Upper lobe of right lung (tissue), 1 donor: ENCODE results near the gene COL16A1. TPM values are rescaled to one million over a fixed set of nuclear protein-coding genes. Genes with fewer than 3 reads are reported as not detected.
A peak's percentile ranks its signal among the peaks of the same experiment; 100 is the strongest.

ENCODE experiments used
- ATAC-seq: fragments of 200-7000 bp; cut with Tn5 transposase; one replicate; pipeline ENCODE4 v1.9.1; 2020; ENCODE audit warnings: mild to moderate bottlenecking, moderate library complexity
- DNase-seq: peaks from one replicate; pipeline ENCODE4 v3.0.0-alpha.2; 2020
- H3K27ac ChIP-seq: fragments of 200-600 bp; one replicate; pipeline ENCODE4 v1.8.0; 2022
- H3K27me3 ChIP-seq: fragments of 200-600 bp; one replicate; pipeline ENCODE4 v1.8.0; 2022; ENCODE audit warnings: mild to moderate bottlenecking
- H3K36me3 ChIP-seq: fragments of 200-600 bp; one replicate; pipeline ENCODE4 v1.8.0; 2022
- H3K4me1 ChIP-seq: fragments of 200-600 bp; one replicate; pipeline ENCODE4 v1.8.0; 2022
- H3K4me3 ChIP-seq: fragments of 200-600 bp; one replicate; pipeline ENCODE4 v1.8.0; 2022; ENCODE audit warnings: mild to moderate bottlenecking
- H3K9me3 ChIP-seq: fragments of 200-600 bp; one replicate; pipeline ENCODE4 v1.8.0; 2022
- intact Hi-C: fragments of 100-400 bp; cut with DNase I; formaldehyde crosslinking; loops from one replicate; pipeline ENCODE4 v1.11.0; 2022
- long read RNA-seq: library from polyadenylated mRNA; unstranded; transcript quantifications from one replicate; pipeline ENCODE4 v2.0.0, GENCODE V29; 2021
- total RNA-seq: library from RNA; stranded (reverse); fragmentation: NEBNext Ultra II Directional; extraction: Animal tissue kit (Norgen Biotek cat#: 25700); gene quantifications from one replicate; pipeline ENCODE4 v1.2.1, GENCODE V29; 2021
- TF ChIP-seq, protein P1 (sequence below): fragments of 200-600 bp; IDR thresholded peaks from one replicate; pipeline ENCODE4 v1.8.0; 2022; ENCODE audit warnings: antibody characterized with exemption
- donor health status: DM: no; HTN: yes; CAD: no; lungs with severe emphysema.

The COL16A1 gene
- total RNA-seq: 28.9 TPM
- long read RNA-seq, full-length matches to known transcripts: 2 of 43 reads
- long read RNA-seq, partial matches to known transcripts: 22 of 43 reads
- long read RNA-seq, other reads (novel, unspliced or antisense): 19 of 43 reads

DNA sequence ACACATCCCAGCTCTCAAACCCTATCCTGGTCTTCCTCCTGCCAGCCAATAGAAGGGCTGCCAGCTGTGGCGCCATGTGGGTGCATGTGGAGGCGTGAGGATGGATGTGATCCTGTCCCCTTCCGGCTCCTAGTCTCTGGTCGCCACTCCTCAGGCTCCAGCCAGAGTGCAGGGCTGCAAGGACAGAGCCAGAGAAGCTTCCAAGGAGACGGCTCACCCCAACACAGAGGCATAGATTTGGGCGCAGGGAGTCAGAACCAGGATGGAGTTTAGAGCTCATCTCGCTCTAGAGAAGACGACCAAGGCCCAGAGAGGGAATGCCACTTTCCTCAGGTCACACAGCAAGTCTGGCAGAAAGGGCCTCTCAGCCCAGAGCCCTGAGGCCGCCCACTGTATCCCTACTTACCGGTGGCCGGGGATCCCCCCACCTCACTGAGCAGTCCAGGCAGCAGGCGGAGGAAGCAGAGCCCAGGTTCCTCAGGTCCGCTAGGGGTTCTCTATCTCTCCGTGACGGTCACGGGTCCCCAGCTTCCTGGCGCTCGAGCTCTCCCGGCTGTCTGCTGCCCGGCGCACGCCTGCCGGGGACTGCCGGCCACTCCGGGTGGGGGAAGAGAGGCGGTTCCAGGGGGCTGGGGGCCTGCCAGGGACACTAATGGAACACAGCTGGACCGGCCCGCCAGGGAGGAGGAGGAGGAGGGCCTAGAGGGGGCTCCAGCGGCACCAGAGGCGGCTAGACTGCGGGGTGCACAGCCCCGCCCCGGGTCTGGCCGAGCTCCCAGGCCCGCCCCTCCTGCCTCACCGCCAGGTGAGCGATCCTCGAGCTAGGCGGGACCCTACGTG, at the start of gene COL16A1:
Gene COL16A1, minus strand, starts transcription at position 587 of the 840 bp plus-strand sequence. CDS start 1,824 bp downstream, outside the sequence.
- TF ChIP-seq, protein P1, sequence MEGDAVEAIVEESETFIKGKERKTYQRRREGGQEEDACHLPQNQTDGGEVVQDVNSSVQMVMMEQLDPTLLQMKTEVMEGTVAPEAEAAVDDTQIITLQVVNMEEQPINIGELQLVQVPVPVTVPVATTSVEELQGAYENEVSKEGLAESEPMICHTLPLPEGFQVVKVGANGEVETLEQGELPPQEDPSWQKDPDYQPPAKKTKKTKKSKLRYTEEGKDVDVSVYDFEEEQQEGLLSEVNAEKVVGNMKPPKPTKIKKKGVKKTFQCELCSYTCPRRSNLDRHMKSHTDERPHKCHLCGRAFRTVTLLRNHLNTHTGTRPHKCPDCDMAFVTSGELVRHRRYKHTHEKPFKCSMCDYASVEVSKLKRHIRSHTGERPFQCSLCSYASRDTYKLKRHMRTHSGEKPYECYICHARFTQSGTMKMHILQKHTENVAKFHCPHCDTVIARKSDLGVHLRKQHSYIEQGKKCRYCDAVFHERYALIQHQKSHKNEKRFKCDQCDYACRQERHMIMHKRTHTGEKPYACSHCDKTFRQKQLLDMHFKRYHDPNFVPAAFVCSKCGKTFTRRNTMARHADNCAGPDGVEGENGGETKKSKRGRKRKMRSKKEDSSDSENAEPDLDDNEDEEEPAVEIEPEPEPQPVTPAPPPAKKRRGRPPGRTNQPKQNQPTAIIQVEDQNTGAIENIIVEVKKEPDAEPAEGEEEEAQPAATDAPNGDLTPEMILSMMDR: no peak
- DNase-seq (peak; percentile 77), ATAC-seq (peak; percentile 38)
- H3K9me3 ChIP-seq: no peaks in the 10 kb centered on the region
- peak within 1 kb of the TSS; percentile 44 for H3K4me3 ChIP-seq
- H3K36me3 ChIP-seq: no peaks in the 10 kb centered on the region
- peaks cover 34% of the 10 kb centered on the region for H3K4me1 ChIP-seq
- H3K27ac ChIP-seq: peak within 1 kb of the TSS; percentile 75
- intact Hi-C loops: no loop called here
- H3K27me3 ChIP-seq: peaks cover 11% of the 10 kb centered on the region

DNA sequence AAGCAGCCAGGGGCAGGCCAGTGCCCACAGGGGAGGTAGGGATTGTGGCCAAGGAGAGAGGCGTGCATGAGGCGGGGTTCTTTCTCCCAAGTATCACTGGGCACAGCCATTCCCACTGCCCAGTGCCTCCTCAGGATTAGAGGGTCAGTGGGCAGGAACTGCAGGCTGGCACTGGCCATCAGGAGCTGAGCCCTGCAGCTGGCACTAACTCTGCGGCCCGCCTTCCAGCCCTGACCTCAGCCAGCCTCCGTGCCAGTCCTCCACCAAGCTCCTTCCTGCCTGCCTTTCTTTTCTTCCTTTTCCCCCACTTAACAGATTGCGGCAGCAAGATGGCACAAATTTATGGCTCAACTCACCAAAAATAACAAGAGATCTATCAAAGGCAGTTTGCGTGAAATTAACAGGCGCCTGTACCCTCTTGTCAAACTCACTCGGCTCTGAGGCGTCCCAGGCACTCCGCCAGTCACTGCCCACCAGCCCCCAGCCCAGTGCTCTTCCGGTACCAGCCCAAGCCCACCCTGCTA, 49.2 kb upstream of the COL16A1 start:
- Histone ChIP-seq H3K36me3 (no peaks in the 10 kb centered on the region), H3K27me3 (peaks cover 6% of the 10 kb centered on the region), H3K9me3 (no peaks in the 10 kb centered on the region), H3K4me3 (no peak overlapping the region), H3K27ac (no peak overlapping the region), H3K4me1 (no peaks in the 10 kb centered on the region)
- no peak for DNase-seq
- intact Hi-C loops: no loop called here
- ATAC-seq: no peak
- TF ChIP-seq, protein P1: no peak

DNA sequence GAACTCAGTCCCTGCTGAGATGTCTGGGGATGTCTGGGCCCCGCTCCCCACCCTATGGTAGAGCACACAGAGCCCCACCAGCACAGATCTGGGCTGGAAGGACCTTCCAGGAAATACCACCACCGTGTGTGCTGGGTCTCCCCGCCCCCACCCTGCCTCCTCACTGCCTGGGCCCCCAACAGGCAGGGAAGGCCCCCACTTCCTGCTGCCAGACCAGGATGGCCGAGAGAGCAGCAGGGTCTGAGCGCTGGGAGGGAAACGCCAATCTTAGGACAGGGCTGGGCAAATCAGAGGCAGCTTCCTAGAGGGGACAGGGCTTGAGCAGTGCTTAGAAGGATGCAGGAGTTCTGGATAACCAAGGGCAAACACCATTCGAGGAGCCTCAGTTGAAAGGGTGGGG, 48.4 kb upstream of the COL16A1 start:
- no peak overlapping the region for H3K4me3 ChIP-seq
- H3K27ac ChIP-seq: no peak overlapping the region
- TF ChIP-seq, protein P1: no peak
- H3K36me3 ChIP-seq: no peaks in the 10 kb centered on the region
- DNase-seq: no peak
- intact Hi-C loops: no loop called here
- ATAC-seq: no peak
- H3K4me1 ChIP-seq: no peaks in the 10 kb centered on the region
- H3K9me3 ChIP-seq: no peaks in the 10 kb centered on the region
- peaks cover 6% of the 10 kb centered on the region for H3K27me3 ChIP-seq

DNA sequence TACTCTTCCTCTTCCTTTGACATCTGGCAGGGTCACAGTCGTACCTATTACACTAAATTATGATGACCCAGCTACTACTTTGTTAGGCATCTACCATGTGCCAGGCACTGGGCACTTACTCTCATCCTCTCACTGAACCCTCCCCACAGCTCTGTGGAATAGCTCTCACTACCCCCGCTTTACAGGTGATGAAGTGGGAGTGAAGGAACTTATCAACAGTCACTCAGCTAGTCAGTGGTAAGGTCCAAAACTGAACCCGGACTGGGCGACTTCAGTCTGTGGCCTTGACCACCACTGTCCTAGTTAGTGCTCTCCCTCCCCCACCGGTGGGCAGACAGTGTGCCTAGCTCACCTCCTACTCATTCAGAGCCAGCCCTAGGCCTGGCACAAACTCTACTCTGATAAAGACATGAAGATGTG, 48.0 kb upstream of the COL16A1 start:
- H3K9me3 ChIP-seq: no peaks in the 10 kb centered on the region
- TF ChIP-seq, protein P1: no peak
- H3K4me1 ChIP-seq: no peaks in the 10 kb centered on the region
- H3K36me3 ChIP-seq: no peaks in the 10 kb centered on the region
- H3K4me3 ChIP-seq: no peak overlapping the region
- DNase-seq (no peak), ATAC-seq (no peak)
- no peak overlapping the region for H3K27ac ChIP-seq
- intact Hi-C loops: no loop called here
- peaks cover 6% of the 10 kb centered on the region for H3K27me3 ChIP-seq

DNA sequence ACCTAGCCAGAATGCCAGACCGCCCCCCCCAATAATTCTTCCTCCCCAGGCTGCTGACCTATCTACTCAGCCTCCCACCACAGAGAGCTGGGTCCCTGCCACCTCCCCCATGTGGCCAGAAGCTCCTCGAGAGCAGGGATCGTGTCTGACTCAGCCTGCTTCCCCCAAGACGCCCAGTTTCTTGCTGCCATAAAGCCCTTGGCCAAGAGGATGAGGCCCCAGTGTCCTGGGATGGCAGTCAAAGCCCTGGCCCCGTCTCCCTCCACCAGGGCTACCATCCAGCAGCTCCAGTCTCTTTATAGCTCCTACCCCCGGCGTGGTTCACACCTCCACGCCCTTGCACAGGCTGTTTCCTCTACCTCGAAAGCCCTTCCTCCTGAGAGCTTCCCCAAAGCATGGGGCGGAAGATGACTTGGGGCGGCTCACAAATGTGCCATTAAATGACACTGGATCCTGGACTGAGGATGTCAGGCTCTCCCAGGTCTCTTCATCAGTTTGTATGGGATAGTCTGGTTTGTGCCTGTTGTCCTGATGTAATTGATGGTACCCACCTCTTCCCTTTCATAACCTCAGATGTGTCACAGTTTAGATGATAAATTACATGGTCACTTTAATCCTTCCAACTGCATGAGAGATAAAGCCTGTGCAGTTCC, 47.2 kb upstream of the COL16A1 start:
- no peak for DNase-seq
- Histone ChIP-seq H3K4me1 (no peaks in the 10 kb centered on the region), H3K9me3 (no peaks in the 10 kb centered on the region), H3K27ac (no peak overlapping the region), H3K27me3 (peaks cover 6% of the 10 kb centered on the region), H3K36me3 (no peaks in the 10 kb centered on the region), H3K4me3 (no peak overlapping the region)
- intact Hi-C loops: no loop called here
- ATAC-seq: no peak
- TF ChIP-seq, protein P1: no peak
